Vagina (tissue), 2 donors: Measurements from ENCODE around the gene NPIPB2.

Experiments used
- CTCF ChIP-seq, 3 experiments: fragments of 450-650 bp in 2 of 3; fragments of 200-600 bp in 1 of 3; sonication (generic) in 1 of 3; IDR thresholded peaks; one replicate each; pipeline ENCODE4 v1.5.1; 2017 to 2019; ENCODE audit warnings: antibody characterized with exemption in 3 of 3, mild to moderate bottlenecking in 2 of 3, moderate library complexity in 2 of 3
- POLR2A ChIP-seq, 2 donors: fragments of 450-650 bp; IDR thresholded peaks; one replicate each; pipeline ENCODE4 v1.6.1; 2017; ENCODE audit warnings: antibody characterized with exemption in 2 of 2, mild to moderate bottlenecking in 2 of 2, moderate library complexity in 2 of 2

GRCh38 chr16:11886881-11887280 lies 55.0 kb downstream of the NPIPB2 start:
- TF ChIP-seq CTCF (IDR thresholded peaks at IDR 0.05), result no peak
- no peak for TF ChIP-seq POLR2A (IDR thresholded peaks at IDR 0.05)
